Measurements from ENCODE around the gene JAGN1. TPM values are rescaled to one million over a fixed set of nuclear protein-coding genes. Genes with fewer than 3 reads are reported as not detected.

JAGN1 gene
- total and polyA plus RNA-seq, 4 experiments from 2014 or later, result 26.5 to 48.3 (median 35.0) TPM

DNA sequence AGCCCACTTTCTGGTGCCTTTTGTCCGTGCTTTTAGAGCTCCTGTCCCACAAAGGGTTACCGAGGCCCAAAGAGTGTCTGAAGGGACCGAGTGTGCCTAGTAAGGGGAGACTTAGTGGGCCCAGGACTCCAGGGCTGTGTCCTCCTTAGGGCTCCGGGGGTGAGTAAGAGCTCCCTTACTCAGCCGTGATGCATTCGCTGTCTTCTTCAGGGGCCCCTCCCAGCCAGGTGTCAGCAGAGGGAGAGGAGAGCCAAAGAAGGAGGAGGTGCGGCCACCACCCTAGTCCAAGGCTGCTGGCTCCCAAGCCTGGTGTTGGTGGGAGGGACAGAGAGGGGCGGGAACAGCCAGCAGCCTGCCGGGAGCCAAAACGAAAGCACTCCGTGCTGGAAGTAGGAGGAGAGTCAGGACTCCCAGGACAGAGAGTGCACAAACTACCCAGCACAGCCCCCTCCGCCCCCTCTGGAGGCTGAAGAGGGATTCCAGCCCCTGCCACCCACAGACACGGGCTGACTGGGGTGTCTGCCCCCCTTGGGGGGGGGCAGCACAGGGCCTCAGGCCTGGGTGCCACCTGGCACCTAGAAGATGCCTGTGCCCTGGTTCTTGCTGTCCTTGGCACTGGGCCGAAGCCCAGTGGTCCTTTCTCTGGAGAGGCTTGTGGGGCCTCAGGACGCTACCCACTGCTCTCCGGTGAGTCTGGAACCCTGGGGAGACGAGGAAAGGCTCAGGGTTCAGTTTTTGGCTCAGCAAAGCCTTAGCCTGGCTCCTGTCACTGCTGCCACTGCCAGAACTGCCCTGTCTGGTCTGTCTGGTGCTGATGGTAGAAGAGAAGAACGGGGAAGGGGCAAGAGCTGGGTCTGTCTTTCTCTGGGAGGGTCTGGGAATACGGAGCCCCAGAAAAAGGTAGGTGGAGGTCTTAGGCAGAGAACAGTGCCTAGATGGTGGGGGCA is 26.6 kb downstream of the JAGN1 start, which contains the start of gene IL17RC:
Gene IL17RC (plus strand): TSS at position 365 of the 947 bp plus-strand sequence. CDS start 218 bp downstream, at position 583.
- peak within 1 kb of the TSS; percentile 73 to 85 (median 79) for H3K4me3 Mint-ChIP-seq
- no peak for DNase-seq
- peak within 1 kb of the TSS in 1 of 2 donors; percentile 55 for H3K4me3 ChIP-seq (ENCODE audit: low read length in 2 of 2)
- no peaks in the 10 kb centered on the region for H3K36me3 ChIP-seq (ENCODE audit: insufficient read depth, low read length)
- CTCF ChIA-PET (ENCODE audit: partially characterized antibody), result no interaction called here
- H3K9me3 Mint-ChIP-seq, result no peaks in the 10 kb centered on the region
- H3K36me3 Mint-ChIP-seq, result no peaks in the 10 kb centered on the region
- H3K27me3 Mint-ChIP-seq, result peaks cover 0 to 2% of the 10 kb centered on the region in 2 donors
- POLR2A ChIA-PET (ENCODE audit: partially characterized antibody), result interaction anchor here (1.3 to 6.5 kb wide), 2 partner anchors 15 kb away, joined by 6 to 53 read pairs; partner anchors contain the start of genes CRELD1 and IL17RE
- no peaks in the 10 kb centered on the region for H3K27me3 ChIP-seq (ENCODE audit: insufficient read depth, low read length)
- H3K27ac Mint-ChIP-seq, result peak within 1 kb of the TSS in 2 of 7 donors; percentile 51 to 59
- H3K4me1 Mint-ChIP-seq, result peaks cover 10 to 14% (median 12%) of the 10 kb centered on the region in 4 donors
- no peaks in the 10 kb centered on the region for H3K9me3 ChIP-seq (ENCODE audit: control insufficient read depth in 1 of 2, low read length in 2 of 2)
- no peak within 1 kb of the TSS for H3K27ac ChIP-seq (ENCODE audit: low read depth, low read length)
- intact Hi-C loops (cut with micrococcal nuclease), result no loop called here
- H3K4me1 ChIP-seq (ENCODE audit: insufficient read depth, low read length), result peaks cover 22% of the 10 kb centered on the region

DNA sequence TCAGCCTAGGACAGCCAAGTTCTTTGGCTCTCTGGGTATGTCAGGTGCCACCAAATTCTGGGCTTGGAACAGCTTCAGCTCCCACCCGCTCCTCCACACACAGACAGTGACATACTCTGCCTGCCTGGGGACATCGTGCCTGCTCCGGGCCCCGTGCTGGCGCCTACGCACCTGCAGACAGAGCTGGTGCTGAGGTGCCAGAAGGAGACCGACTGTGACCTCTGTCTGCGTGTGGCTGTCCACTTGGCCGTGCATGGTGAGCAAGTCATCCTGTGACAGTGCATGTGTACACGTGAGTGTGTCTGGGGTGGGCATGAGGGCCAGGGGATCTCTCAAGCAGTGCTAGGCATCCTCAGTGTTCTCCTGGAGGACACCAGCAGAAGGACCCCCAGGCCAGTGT is 27.4 kb downstream of the JAGN1 start:
- POLR2A ChIA-PET (ENCODE audit: partially characterized antibody), result interaction anchor here (6.5 kb wide), 1 partner anchor 14 kb away, joined by 53 read pairs; the partner anchor contains the start of gene CRELD1
- no peak overlapping the region for H3K27ac Mint-ChIP-seq

GRCh38 chr3:9918261-9919038 is 28.0 kb downstream of the JAGN1 start:
- no peak for DNase-seq
- H3K36me3 ChIP-seq (ENCODE audit: insufficient read depth, low read length), result no peaks in the 10 kb centered on the region
- H3K4me3 ChIP-seq (ENCODE audit: low read length in 2 of 2), result no peak overlapping the region
- Mint-ChIP-seq H3K9me3 (no peaks in the 10 kb centered on the region), H3K4me3 (no peak overlapping the region), H3K27me3 (no peaks in the 10 kb centered on the region), H3K4me1 (peaks cover 4 to 8% (median 5%) of the 10 kb centered on the region in 4 donors), H3K36me3 (no peaks in the 10 kb centered on the region), H3K27ac (peak overlapping the region in 1 of 7 donors; percentile 55)
- ChIA-PET CTCF (ENCODE audit: partially characterized antibody) (interaction anchor here (1.5 kb wide), 1 partner anchor 13 kb away, joined by 4 read pairs; no protein-coding TSS in a partner anchor), POLR2A (ENCODE audit: partially characterized antibody) (no interaction called here)
- H3K9me3 ChIP-seq (ENCODE audit: control insufficient read depth in 1 of 2, low read length in 2 of 2), result no peaks in the 10 kb centered on the region
- peaks cover 12% of the 10 kb centered on the region for H3K4me1 ChIP-seq (ENCODE audit: insufficient read depth, low read length)
- H3K27ac ChIP-seq (ENCODE audit: low read depth, low read length), result no peak overlapping the region
- intact Hi-C loops (cut with micrococcal nuclease), result no loop called here
- H3K27me3 ChIP-seq (ENCODE audit: insufficient read depth, low read length), result no peaks in the 10 kb centered on the region

More for the DNA sequence above, 27.4 kb downstream of the JAGN1 start:
- H3K9me3 ChIP-seq (ENCODE audit: control insufficient read depth in 1 of 2, low read length in 2 of 2), result no peaks in the 10 kb centered on the region
- Mint-ChIP-seq H3K4me3 (no peak overlapping the region), H3K9me3 (no peaks in the 10 kb centered on the region), H3K36me3 (no peaks in the 10 kb centered on the region), H3K4me1 (peaks cover 4 to 8% (median 5%) of the 10 kb centered on the region in 4 donors), H3K27me3 (no peaks in the 10 kb centered on the region)
- no peaks in the 10 kb centered on the region for H3K36me3 ChIP-seq (ENCODE audit: insufficient read depth, low read length)
- H3K4me3 ChIP-seq (ENCODE audit: low read length in 2 of 2), result no peak overlapping the region
- H3K27ac ChIP-seq (ENCODE audit: low read depth, low read length), result no peak overlapping the region
- H3K27me3 ChIP-seq (ENCODE audit: insufficient read depth, low read length), result no peaks in the 10 kb centered on the region
- H3K4me1 ChIP-seq (ENCODE audit: insufficient read depth, low read length), result peaks cover 14% of the 10 kb centered on the region
- no peak for DNase-seq
- intact Hi-C loops (cut with micrococcal nuclease), result no loop called here
- CTCF ChIA-PET (ENCODE audit: partially characterized antibody), result interaction anchor here (1.5 kb wide), 1 partner anchor 14 kb away, joined by 4 read pairs; no protein-coding TSS in a partner anchor

- intact Hi-C loops (cut with micrococcal nuclease), result no loop called here
- no peaks in the 10 kb centered on the region for H3K36me3 Mint-ChIP-seq
- CTCF ChIA-PET (ENCODE audit: partially characterized antibody), result no interaction called here
Measured at GRCh38 chr3:9928158-9928557, 37.7 kb downstream of the JAGN1 start.

GRCh38 chr3:9930804-9931418 is 40.5 kb downstream of the JAGN1 start:
- Mint-ChIP-seq H3K27me3 (no peaks in the 10 kb centered on the region), H3K36me3 (peaks cover 0 to 15% of the 10 kb centered on the region in 2 donors), H3K9me3 (no peaks in the 10 kb centered on the region), H3K4me1 (peaks cover 18 to 42% (median 33%) of the 10 kb centered on the region in 4 donors), H3K27ac (peak overlapping the region; percentile 74 to 94 (median 80)), H3K4me3 (peak overlapping the region in 5 of 8 donors; percentile 2 to 52 (median 35))
- ChIA-PET POLR2A (ENCODE audit: partially characterized antibody) (interaction anchor here (1.1 to 7.5 kb wide), 7 partner anchors 16 to 390 kb away, joined by 3 to 225 read pairs (median 31); partner anchors contain the start of genes EMC3, IL17RC, IL17RE and JAGN1), CTCF (ENCODE audit: partially characterized antibody) (interaction anchor here (0.9 to 4.0 kb wide), 11 partner anchors 10 to 391 kb away, joined by 3 to 48 read pairs (median 4); partner anchors contain the start of gene SEC13)
- no peak for DNase-seq
- intact Hi-C loops (cut with micrococcal nuclease), result loop anchor here (5.0 kb wide), 1 partner anchor 89 kb away; the partner anchor contains the start of gene RPUSD3
- no peaks in the 10 kb centered on the region for H3K36me3 ChIP-seq (ENCODE audit: insufficient read depth, low read length)
- peaks cover 32% of the 10 kb centered on the region for H3K4me1 ChIP-seq (ENCODE audit: insufficient read depth, low read length)
- no peaks in the 10 kb centered on the region for H3K9me3 ChIP-seq (ENCODE audit: control insufficient read depth in 1 of 2, low read length in 2 of 2)
- no peaks in the 10 kb centered on the region for H3K27me3 ChIP-seq (ENCODE audit: insufficient read depth, low read length)
- H3K4me3 ChIP-seq (ENCODE audit: low read length in 2 of 2), result no peak overlapping the region
- no peak overlapping the region for H3K27ac ChIP-seq (ENCODE audit: low read depth, low read length)

More at GRCh38 chr3:9928158-9928557, 37.7 kb downstream of the JAGN1 start:
- POLR2A ChIA-PET (ENCODE audit: partially characterized antibody), result no interaction called here
- no peaks in the 10 kb centered on the region for H3K9me3 ChIP-seq (ENCODE audit: control insufficient read depth in 1 of 2, low read length in 2 of 2)
- Mint-ChIP-seq H3K4me3 (no peak overlapping the region), H3K27ac (no peak overlapping the region), H3K9me3 (no peaks in the 10 kb centered on the region), H3K27me3 (peaks cover 0 to 6% of the 10 kb centered on the region in 2 donors), H3K4me1 (peaks cover 2 to 20% (median 9%) of the 10 kb centered on the region in 4 donors)
- H3K4me3 ChIP-seq (ENCODE audit: low read length in 2 of 2), result no peak overlapping the region
- no peaks in the 10 kb centered on the region for H3K27me3 ChIP-seq (ENCODE audit: insufficient read depth, low read length)
- H3K36me3 ChIP-seq (ENCODE audit: insufficient read depth, low read length), result no peaks in the 10 kb centered on the region
- peaks cover 13% of the 10 kb centered on the region for H3K4me1 ChIP-seq (ENCODE audit: insufficient read depth, low read length)
- no peak for DNase-seq
- no peak overlapping the region for H3K27ac ChIP-seq (ENCODE audit: low read depth, low read length)

GRCh38 chr3:9932535-9932842 is 42.1 kb downstream of the JAGN1 start:
- Mint-ChIP-seq H3K4me1 (peaks cover 18 to 55% (median 39%) of the 10 kb centered on the region in 4 donors), H3K9me3 (no peaks in the 10 kb centered on the region), H3K4me3 (peak overlapping the region; percentile 95 to 98 (median 97)), H3K27ac (peak overlapping the region; percentile 94 to 100 (median 99)), H3K36me3 (peaks cover 3 to 22% of the 10 kb centered on the region in 2 donors), H3K27me3 (no peaks in the 10 kb centered on the region)
- ChIA-PET CTCF (ENCODE audit: partially characterized antibody) (interaction anchor here (0.5 to 4.0 kb wide), 43 partner anchors 9 to 808 kb away, joined by 3 to 48 read pairs (median 4); partner anchors contain the start of genes EMC3, JAGN1, PRRT3 and SEC13), POLR2A (ENCODE audit: partially characterized antibody) (interaction anchor here (0.6 to 7.5 kb wide), 45 partner anchors 10 to 536 kb away, joined by 3 to 225 read pairs (median 6); partner anchors contain the start of genes ARPC4, BRPF1, CAMK1 and EMC3)
- Histone ChIP-seq H3K4me3 (ENCODE audit: low read length in 2 of 2) (peak overlapping the region in 1 of 2 donors; percentile 87), H3K27me3 (ENCODE audit: insufficient read depth, low read length) (no peaks in the 10 kb centered on the region), H3K27ac (ENCODE audit: low read depth, low read length) (peak overlapping the region; percentile 89), H3K4me1 (ENCODE audit: insufficient read depth, low read length) (peaks cover 34% of the 10 kb centered on the region), H3K36me3 (ENCODE audit: insufficient read depth, low read length) (no peaks in the 10 kb centered on the region), H3K9me3 (ENCODE audit: control insufficient read depth in 1 of 2, low read length in 2 of 2) (no peaks in the 10 kb centered on the region)
- intact Hi-C loops (cut with micrococcal nuclease), result loop anchor here (1.0 to 5.0 kb wide), 6 partner anchors 18 to 806 kb away; partner anchors contain the start of genes BRK1, BRPF1 and RPUSD3
- DNase-seq, result no peak

Measured in CD4-positive, alpha-beta memory T cell (primary cell).